PC-9 (cell line): ENCODE results near the gene PDIA4. TPM values are rescaled to one million over a fixed set of nuclear protein-coding genes. Genes with fewer than 3 reads are reported as not detected.

Experiments
- BruUV-seq: library from RNA; stranded (reverse); fragments of 400-500 nt; replicated peaks from 2 replicates; lab custom pipeline; 2021; lab: Mats Ljungman, UMichigan
- CTCF ChIA-PET: fragments of 300-600 bp; sonication (Branson Sonifier 250); formaldehyde crosslinking; loops from one replicate; lab custom pipeline; 2022; ENCODE audit warnings: antibody characterized with exemption; lab: Charles Lee
- POLR2A ChIA-PET: fragments of 300-600 bp; sonication (Branson Sonifier 250); formaldehyde crosslinking; loops from one replicate; lab custom pipeline; 2022; ENCODE audit warnings: antibody characterized with exemption; ENCODE audit not compliant: unreplicated experiment; lab: Charles Lee
- DNase-seq, 2 experiments: peaks; one replicate each; pipeline versions ENCODE4 v3.0.0 to v3.0.0-alpha.2; 2015 to 2022; ENCODE audit warnings: mixed read lengths in 1 of 2
- H2AFZ ChIP-seq: fragments of 200-600 bp; sonication (generic); 2 replicates; pipeline ENCODE4 v1.8.1; 2017; ENCODE audit warnings: antibody characterized with exemption
- H3F3A ChIP-seq: fragments of 200-600 bp; sonication (generic); 2 replicates; pipeline ENCODE4 v1.8.1; 2017; ENCODE audit warnings: antibody characterized with exemption, mild to moderate bottlenecking, low read depth; ENCODE audit not compliant: insufficient read depth
- H3K27ac ChIP-seq: fragments of 200-600 bp; sonication (generic); 2 replicates; pipeline ENCODE4 v1.6.1; 2016; ENCODE audit warnings: mixed run types
- H3K27me3 ChIP-seq: fragments of 200-600 bp; sonication (generic); 2 replicates; pipeline ENCODE4 v1.6.1; 2016; ENCODE audit warnings: low read depth, mixed run types; ENCODE audit not compliant: insufficient read depth
- H3K36me3 ChIP-seq: fragments of 200-600 bp; sonication (generic); 2 replicates; pipeline ENCODE4 v1.6.1; 2016; ENCODE audit warnings: low read depth, mixed run types
- H3K4me1 ChIP-seq: fragments of 200-600 bp; sonication (generic); replicated peaks from 2 replicates; pipeline ENCODE4 v1.6.1; 2016; ENCODE audit warnings: mixed run types; ENCODE audit not compliant: insufficient read depth
- H3K4me2 ChIP-seq: fragments of 200-600 bp; sonication (generic); 2 replicates; pipeline ENCODE4 v1.6.1; 2017; ENCODE audit warnings: mixed run types
- H3K4me3 ChIP-seq: fragments of 200-600 bp; sonication (generic); 2 replicates; pipeline ENCODE4 v1.6.1; 2016; ENCODE audit warnings: mixed run types
- H3K79me2 ChIP-seq: fragments of 200-600 bp; sonication (generic); 2 replicates; pipeline ENCODE4 v1.6.1; 2017; ENCODE audit warnings: low read depth, mixed run types
- H3K9me2 ChIP-seq: fragments of 200-600 bp; sonication (generic); 2 replicates; pipeline ENCODE4 v1.8.1; 2017; ENCODE audit warnings: mild to moderate bottlenecking; ENCODE audit not compliant: insufficient read depth
- H3K9me3 ChIP-seq: fragments of 200-600 bp; sonication (generic); 2 replicates; pipeline ENCODE4 v1.8.1; 2016; ENCODE audit warnings: low read depth; ENCODE audit not compliant: insufficient read depth
- H4K20me1 ChIP-seq: fragments of 200-600 bp; sonication (generic); 2 replicates; pipeline ENCODE4 v1.8.1; 2017; ENCODE audit not compliant: insufficient read depth
- EZH2 ChIP-seq: fragments of 200-600 bp; sonication (generic); IDR thresholded peaks from 2 replicates; pipeline ENCODE4 v1.8.0; 2017; ENCODE audit warnings: antibody characterized with exemption, low read depth
- intact Hi-C: fragments of 100-400 bp; cut with micrococcal nuclease; formaldehyde crosslinking; loops from one replicate; pipeline ENCODE4 v1.10.0; 2022; ENCODE audit not compliant: unreplicated experiment
- total RNA-seq: library from RNA; stranded (reverse); gene quantifications from 2 replicates; pipeline ENCODE4 v1.2.3, GENCODE V29; 2021
- TF ChIP-seq, protein P1 (sequence below): fragments of 200-600 bp; sonication (generic); conservative IDR thresholded peaks from 2 replicates; pipeline ENCODE4 v1.6.1; 2017; ENCODE audit warnings: mixed run types, antibody characterized with exemption, mild to moderate bottlenecking, moderate library complexity

The PDIA4 gene
- total RNA-seq, 1 experiment from 2014 or later, result 221 TPM

DNA sequence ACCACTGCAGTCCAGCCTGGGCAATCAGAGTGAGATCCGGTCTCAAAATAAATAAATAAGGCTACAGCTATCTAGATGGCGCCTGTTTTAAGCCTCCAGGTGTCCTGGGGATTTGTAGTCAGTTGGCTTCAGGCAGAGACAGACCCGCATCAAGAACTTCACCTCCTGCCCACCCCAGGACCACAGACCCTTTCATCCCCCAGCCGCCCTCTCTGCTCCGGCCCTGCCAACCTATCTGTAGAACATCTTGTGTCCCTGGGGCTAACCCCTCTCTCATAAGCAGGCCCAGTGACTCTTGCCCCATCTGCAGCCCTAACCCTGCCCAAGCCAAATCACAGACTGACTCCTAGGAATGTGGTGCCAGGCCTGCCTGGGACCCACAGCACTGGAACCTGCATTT is 17.9 kb downstream of the PDIA4 start:
- no peak overlapping the region for H3K27ac ChIP-seq
- TF ChIP-seq, protein P1, sequence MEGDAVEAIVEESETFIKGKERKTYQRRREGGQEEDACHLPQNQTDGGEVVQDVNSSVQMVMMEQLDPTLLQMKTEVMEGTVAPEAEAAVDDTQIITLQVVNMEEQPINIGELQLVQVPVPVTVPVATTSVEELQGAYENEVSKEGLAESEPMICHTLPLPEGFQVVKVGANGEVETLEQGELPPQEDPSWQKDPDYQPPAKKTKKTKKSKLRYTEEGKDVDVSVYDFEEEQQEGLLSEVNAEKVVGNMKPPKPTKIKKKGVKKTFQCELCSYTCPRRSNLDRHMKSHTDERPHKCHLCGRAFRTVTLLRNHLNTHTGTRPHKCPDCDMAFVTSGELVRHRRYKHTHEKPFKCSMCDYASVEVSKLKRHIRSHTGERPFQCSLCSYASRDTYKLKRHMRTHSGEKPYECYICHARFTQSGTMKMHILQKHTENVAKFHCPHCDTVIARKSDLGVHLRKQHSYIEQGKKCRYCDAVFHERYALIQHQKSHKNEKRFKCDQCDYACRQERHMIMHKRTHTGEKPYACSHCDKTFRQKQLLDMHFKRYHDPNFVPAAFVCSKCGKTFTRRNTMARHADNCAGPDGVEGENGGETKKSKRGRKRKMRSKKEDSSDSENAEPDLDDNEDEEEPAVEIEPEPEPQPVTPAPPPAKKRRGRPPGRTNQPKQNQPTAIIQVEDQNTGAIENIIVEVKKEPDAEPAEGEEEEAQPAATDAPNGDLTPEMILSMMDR, result no peak
- TF ChIP-seq EZH2, result no peak
- no peak overlapping the region for H3K4me2 ChIP-seq
- no peak overlapping the region for H2AFZ ChIP-seq
- H3K4me1 ChIP-seq, result no peaks in the 10 kb centered on the region
- BruUV-seq, result no TSS peak
- peaks cover 18% of the 10 kb centered on the region for H4K20me1 ChIP-seq
- intact Hi-C loops, result no loop called here
- no peak overlapping the region for H3K4me3 ChIP-seq
- DNase-seq, result no peak
- ChIA-PET CTCF (no interaction called here), POLR2A (no interaction called here)
- no peaks in the 10 kb centered on the region for H3K9me2 ChIP-seq
- H3K36me3 ChIP-seq, result peaks cover 54% of the 10 kb centered on the region
- no peaks in the 10 kb centered on the region for H3K27me3 ChIP-seq
- no peaks in the 10 kb centered on the region for H3K9me3 ChIP-seq
- H3K79me2 ChIP-seq, result no peaks in the 10 kb centered on the region
- H3F3A ChIP-seq, result peaks cover 12% of the 10 kb centered on the region; the same call in 1 of the 2 replicates

GRCh38 chr7:149009527-149009926 is 18.8 kb downstream of the PDIA4 start:
- H3K36me3 ChIP-seq, result peaks cover 56% of the 10 kb centered on the region
- H3K9me2 ChIP-seq, result no peaks in the 10 kb centered on the region
- H3K27ac ChIP-seq, result no peak overlapping the region
- TF ChIP-seq, protein P1, result no peak
- TF ChIP-seq EZH2, result no peak
- CTCF ChIA-PET, result interaction anchor here (0.6 to 1.0 kb wide), 2 partner anchors 17 to 57 kb away, joined by 3 to 6 read pairs; no protein-coding TSS in a partner anchor
- no peak overlapping the region for H2AFZ ChIP-seq
- H3K4me2 ChIP-seq, result no peak overlapping the region
- no peak overlapping the region for H3K4me3 ChIP-seq
- no peaks in the 10 kb centered on the region for H3K79me2 ChIP-seq
- H4K20me1 ChIP-seq, result peaks cover 21% of the 10 kb centered on the region
- peaks cover 8% of the 10 kb centered on the region; the same call in 1 of the 2 replicates for H3F3A ChIP-seq
- H3K27me3 ChIP-seq, result no peaks in the 10 kb centered on the region
- BruUV-seq, result TSS peak; percentile 1
- H3K9me3 ChIP-seq, result no peaks in the 10 kb centered on the region
- intact Hi-C loops, result loop anchor here (5.0 kb wide), 1 partner anchor 58 kb away; no protein-coding TSS in a partner anchor
- DNase-seq, result no peak
- H3K4me1 ChIP-seq, result no peaks in the 10 kb centered on the region
- POLR2A ChIA-PET, result no interaction called here

DNA sequence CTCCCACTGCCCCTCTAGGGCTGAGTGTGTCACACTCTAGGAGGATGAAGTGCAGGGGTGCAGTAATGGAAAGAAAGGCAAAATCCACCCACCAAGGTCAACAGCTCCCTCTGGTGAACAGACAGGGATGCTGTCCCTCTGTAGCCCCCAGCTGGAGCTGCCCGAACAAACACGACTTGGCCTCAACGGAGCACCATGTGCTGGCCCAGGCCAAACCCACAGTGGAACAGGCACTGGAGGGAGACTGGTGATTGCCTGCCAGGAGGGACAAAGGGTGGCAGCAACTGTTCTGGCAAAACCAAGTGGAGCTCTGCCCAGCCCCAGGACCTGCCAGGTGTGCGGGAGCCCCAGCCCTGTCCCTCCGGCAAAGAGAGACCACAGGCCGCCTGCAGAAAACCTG is 20.7 kb downstream of the PDIA4 start:
- TF ChIP-seq, protein P1, result peak; percentile 43
- TF ChIP-seq EZH2, result no peak
- no peaks in the 10 kb centered on the region for H3K9me2 ChIP-seq

More for the DNA sequence above, 20.7 kb downstream of the PDIA4 start:
- Histone ChIP-seq H4K20me1 (peaks cover 15% of the 10 kb centered on the region), H3F3A (peaks cover 11% of the 10 kb centered on the region; the same call in 1 of the 2 replicates), H3K4me1 (no peaks in the 10 kb centered on the region), H3K36me3 (peaks cover 72% of the 10 kb centered on the region), H3K9me3 (no peaks in the 10 kb centered on the region), H3K4me3 (no peak overlapping the region), H3K27me3 (no peaks in the 10 kb centered on the region), H3K27ac (no peak overlapping the region), H3K4me2 (no peak overlapping the region), H3K79me2 (no peaks in the 10 kb centered on the region), H2AFZ (no peak overlapping the region)
- ChIA-PET CTCF (interaction anchor here (0.6 to 1.1 kb wide), 2 partner anchors 58 to 320 kb away, joined by 3 to 4 read pairs; no protein-coding TSS in a partner anchor), POLR2A (no interaction called here)
- DNase-seq, result no peak
- intact Hi-C loops, result loop anchor here (5.0 kb wide), 1 partner anchor 60 kb away; no protein-coding TSS in a partner anchor
- BruUV-seq, result no TSS peak
